NCI-H1694 (cell line): ENCODE data around the gene FAM227B.
"Not testable (repeated sequence)": the region's sequence is repeated elsewhere in the genome, so short reads cannot be mapped to it uniquely, and the experiment has no call there.

ENCODE experiments used
- DNase-seq: peaks from one replicate; lab custom pipeline; 2025; lab: John Stamatoyannopoulos, UW

Gene FAM227B

DNA sequence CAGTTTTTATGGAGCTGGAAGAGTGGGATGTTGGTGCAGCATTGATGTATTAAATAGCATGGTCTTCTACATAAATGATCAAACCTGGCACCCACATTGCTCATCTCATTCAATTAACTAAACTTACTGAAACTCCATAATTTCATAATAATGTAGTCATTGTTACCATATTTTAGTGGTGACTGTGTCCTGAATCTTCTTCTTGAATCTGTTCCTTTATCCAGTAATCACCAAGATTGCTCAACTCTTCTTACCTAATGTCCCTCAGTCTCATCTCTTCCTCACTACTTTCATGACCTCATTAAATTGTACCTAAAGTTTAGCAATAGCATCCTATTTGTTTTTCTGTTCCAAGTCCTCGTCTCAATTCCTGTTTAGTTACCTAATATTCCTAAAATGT, 127.8 kb downstream of the FAM227B start:
- DNase-seq: no peak

- DNase-seq: no peak
Observed at GRCh38 chr15:49492151-49492550, 128.5 kb downstream of the FAM227B start.

DNA sequence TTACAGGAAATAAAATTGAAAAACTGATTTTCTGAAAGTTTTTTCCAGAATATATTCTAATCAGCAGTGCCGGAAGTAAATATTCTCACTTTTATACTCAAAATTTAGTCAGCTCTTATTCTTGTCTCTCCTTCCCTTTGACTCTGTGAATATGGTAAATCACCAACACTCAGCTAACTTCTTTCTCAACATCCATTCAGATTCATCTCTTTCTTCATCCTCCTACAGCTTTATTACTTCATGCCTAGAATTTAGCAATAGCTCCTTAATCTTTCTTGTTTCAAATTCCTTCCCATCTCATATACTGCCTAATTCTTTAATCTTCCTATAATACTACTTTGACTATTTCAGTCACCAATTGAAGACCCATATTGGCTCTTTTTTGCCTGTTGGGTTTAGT, 129.7 kb downstream of the FAM227B start:
- DNase-seq: no peak

DNA sequence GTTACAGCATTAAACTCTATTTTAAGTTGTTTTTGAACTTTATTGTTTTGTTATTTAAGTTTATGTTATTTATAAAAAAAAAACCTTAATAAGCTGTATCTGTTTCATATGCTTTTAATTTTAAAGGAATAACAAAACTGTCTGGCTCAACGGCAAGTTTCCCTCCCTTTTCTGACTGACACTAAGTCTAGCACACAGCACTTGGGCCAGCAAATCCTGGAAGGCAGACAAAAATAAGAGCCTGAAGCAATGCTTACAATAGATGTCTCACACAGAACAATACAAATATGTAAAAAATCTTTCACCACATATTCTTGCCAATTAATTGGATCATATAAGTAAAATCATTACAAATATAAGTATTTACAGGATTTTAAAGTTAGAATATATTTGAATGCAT, 135.2 kb downstream of the FAM227B start:
- not testable (repeated sequence) for DNase-seq

GRCh38 chr15:49478982-49479381, 141.6 kb downstream of the FAM227B start:
- not testable (repeated sequence) for DNase-seq

- not testable (repeated sequence) for DNase-seq
Observed at GRCh38 chr15:49478021-49478420, 142.6 kb downstream of the FAM227B start.

DNA sequence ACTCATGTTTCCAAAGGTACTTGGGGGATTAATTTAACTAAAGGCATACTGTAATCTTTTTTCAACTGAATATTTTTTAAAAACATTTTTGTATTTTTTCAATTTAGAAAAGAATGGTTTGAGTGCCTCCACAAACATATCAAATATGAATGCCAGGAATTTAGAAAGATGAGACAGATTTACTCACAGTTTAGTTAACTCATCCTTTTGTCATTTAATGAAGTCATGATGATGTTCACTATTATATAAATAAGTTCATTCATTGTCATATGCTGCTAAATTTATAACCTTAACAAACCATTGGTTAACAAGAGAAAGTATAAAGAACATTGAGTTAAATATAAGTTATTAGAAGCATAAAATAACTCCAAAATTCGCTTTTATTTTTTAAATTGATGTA, 147.6 kb downstream of the FAM227B start:
- no peak for DNase-seq

DNA sequence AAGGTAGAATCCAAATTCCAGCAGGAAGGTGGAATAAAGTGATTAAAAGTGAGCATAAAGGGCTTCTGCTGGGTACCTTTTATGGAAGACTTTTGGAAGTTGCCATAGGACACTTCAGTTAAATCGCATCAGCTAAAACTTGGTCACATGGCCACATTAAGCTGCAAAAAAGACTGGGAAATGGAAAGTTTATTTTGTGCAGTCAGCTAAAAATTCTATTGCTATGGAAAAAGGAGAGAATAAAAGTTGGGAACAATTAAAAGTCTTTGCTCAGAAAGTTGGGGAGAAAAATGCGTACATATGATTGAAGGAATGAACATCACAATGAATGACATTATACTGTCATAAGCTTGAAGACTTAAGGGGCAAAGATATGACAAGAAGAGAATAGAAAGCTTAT, 148.3 kb downstream of the FAM227B start:
- no peak for DNase-seq

DNA sequence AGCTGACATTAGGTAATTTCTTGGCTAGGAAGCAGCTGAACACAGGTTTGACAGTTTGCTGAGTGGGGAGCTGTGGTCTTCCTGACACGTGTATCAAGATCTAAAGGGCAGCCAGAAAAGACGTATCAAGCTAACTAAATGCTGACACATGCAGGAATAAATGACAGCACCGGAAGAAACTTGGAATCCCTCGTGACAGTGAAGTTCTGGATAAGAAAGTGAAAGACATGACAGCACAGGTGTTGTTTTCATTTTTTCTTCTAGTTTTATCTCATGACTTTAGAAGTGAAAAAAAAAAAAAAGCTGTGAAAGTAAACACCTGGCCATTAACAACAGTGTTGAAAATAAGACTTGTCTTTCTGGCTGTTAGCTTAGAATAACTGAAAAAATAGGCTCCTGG, 148.9 kb downstream of the FAM227B start:
- no peak for DNase-seq

- DNase-seq: not testable (repeated sequence)
Observed at GRCh38 chr15:49471248-49471647, 149.4 kb downstream of the FAM227B start.

- DNase-seq: no peak
Observed at GRCh38 chr15:49468481-49468839, 152.2 kb downstream of the FAM227B start.

DNA sequence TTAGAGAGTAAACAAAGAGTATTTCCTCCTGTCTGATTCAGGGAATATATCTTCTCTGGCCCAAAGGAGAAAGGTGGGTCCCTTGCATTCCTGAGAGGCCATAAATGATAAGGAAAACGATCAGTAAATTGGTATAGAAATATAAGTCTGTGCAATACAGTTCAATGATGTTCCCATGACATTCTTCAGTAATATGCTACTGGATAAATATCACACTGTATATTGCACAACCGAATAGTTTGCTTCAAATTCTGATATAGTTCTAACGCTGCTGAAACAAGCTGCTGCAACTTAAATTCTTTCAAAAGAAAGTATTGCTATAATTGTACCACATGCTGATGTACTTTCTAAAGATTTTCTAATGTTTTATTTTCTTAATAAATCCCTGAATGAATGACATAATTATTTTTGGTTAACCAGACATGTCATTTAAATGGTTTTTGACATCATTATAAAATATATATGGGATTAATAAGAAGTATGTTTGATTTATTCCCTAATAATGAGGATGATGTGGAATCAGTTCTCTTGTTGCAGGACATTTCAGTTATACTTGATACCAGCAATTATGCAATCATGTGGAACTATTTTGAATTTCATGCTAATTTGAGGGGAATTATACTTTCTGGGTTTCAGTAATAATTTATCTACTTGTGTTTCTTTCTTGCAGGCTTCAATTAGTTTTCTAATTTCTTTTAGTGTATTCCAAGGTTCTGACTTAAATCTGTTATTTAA, 152.7 kb downstream of the FAM227B start:
- no peak for DNase-seq

GRCh38 chr15:49466119-49466518, 154.5 kb downstream of the FAM227B start:
- no peak for DNase-seq

- no peak for DNase-seq
Observed at GRCh38 chr15:49464522-49464921, 156.1 kb downstream of the FAM227B start.

DNA sequence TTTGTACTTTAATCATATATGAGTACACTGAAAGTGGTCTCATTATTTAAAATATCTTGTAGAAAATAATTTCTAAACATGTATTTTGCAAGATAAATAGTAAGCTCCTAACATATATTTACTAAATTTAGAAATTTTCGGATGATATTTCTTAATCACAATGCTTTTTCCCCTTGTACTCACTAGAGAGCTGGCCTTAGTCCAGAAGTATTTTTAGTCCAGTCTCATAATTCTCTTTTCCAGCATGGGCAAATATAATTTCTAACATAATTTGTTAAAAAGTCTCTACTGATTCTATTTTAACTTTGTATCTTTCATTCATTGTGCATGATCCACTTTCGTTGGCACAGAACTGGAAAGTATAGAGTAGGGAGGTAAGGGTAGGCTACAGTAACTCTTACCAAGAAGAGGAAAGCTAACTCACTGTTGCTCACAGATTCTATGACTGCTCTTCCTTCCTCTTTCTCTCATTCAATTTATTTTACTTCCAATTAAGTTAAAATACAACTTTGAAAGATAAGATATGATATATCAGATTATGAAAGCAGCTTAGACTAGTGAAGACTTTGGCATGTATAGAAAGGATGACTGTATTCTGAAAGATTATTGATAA, 158.3 kb downstream of the FAM227B start:
- DNase-seq: no peak

GRCh38 chr15:49460411-49460941, 160.1 kb downstream of the FAM227B start:
- DNase-seq: no peak

- DNase-seq: no peak
Observed at GRCh38 chr15:49458145-49458544, 162.5 kb downstream of the FAM227B start.

- DNase-seq: no peak
Observed at GRCh38 chr15:49456166-49456565, 164.5 kb downstream of the FAM227B start.

DNA sequence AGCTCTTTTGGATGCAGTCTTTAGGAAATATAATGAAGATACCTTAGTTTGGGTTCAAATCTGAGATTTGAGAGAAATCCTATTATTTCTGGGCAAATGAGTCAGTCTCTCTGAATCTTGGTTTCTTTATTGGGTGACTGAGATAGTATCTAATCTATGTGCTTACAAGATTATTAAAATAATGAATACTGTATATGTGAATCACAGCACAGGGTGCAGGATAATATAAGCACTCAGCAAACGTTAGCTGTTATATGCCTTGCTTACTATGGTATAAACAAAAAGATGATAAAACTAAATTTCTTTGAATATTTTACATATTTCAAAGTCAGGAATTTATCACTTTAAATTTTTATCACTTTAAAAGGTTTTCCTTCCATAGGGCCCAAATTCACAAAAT, 168.0 kb downstream of the FAM227B start:
- DNase-seq: no peak

DNA sequence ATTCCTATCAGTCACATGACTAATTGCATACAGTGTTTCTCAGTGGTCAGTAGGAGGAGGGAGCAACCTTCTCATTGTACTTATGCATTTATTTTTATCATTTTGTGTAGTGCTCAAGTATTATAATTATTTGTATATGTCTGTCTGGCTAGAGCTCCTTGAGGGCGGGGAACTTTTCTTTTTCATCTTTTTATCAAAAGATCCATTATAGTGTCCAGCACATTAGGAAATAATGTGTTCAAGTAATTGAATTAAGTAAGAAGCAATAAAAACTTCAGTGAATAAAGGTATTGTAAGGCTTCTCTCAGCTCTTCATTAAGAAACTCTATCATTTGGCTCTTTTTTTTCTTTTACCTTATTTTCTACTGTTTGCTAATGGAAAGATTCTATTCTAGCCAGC, 178.8 kb downstream of the FAM227B start:
- DNase-seq: no peak

- no peak for DNase-seq
Observed at GRCh38 chr15:49441356-49441755, 179.3 kb downstream of the FAM227B start.

- DNase-seq: no peak
Observed at GRCh38 chr15:49439678-49440395, 180.8 kb downstream of the FAM227B start.
